ENCODE data around the gene IFNA4.

The IFNA4 gene

DNA sequence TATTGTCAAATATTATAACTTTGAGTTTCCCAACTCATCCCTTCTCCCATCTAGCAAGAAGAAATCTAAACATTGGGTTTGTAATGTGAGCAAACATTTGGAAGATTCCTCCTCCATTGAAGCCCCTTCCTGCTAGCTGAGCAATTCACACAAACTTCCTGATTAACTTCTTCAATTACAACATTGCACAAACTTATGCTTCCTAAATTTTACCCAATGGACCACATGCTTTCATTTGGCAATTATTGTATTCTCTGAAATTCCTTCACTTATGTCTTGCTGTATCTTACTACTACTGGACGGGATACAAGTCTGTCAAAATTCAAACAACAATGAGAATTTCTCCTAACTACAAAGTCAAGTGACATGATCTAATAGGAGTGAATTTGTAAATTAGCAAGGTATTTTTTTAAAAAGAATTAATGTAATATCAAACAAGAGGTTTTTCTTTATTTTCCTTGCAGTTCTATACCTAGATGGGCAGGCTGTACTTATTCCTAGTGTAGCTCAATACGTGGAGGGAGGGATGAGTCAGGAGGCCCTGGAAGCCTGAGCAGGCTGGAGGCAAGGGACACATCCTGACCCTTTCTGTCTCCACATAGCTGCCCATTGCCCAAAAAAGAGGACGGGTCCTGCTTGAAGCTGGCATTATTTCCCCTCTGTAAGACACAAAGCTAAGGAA is 33.9 kb downstream of the IFNA4 start:
- no peak overlapping the region for H2AFZ ChIP-seq (ENCODE audit: low read depth)
- no peaks in the 10 kb centered on the region for H4K20me1 ChIP-seq (ENCODE audit: insufficient read depth)
- no peak overlapping the region for H3K27ac ChIP-seq
- H3K4me2 ChIP-seq: no peak overlapping the region
- H3K4me3 ChIP-seq (IDR thresholded peaks at IDR 0.05; ENCODE audit: insufficient read depth, low read depth, low read length): no peak overlapping the region
- TF ChIP-seq, protein P1, sequence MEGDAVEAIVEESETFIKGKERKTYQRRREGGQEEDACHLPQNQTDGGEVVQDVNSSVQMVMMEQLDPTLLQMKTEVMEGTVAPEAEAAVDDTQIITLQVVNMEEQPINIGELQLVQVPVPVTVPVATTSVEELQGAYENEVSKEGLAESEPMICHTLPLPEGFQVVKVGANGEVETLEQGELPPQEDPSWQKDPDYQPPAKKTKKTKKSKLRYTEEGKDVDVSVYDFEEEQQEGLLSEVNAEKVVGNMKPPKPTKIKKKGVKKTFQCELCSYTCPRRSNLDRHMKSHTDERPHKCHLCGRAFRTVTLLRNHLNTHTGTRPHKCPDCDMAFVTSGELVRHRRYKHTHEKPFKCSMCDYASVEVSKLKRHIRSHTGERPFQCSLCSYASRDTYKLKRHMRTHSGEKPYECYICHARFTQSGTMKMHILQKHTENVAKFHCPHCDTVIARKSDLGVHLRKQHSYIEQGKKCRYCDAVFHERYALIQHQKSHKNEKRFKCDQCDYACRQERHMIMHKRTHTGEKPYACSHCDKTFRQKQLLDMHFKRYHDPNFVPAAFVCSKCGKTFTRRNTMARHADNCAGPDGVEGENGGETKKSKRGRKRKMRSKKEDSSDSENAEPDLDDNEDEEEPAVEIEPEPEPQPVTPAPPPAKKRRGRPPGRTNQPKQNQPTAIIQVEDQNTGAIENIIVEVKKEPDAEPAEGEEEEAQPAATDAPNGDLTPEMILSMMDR (conservative IDR thresholded peaks at IDR 0.05; ENCODE audit: low read depth, low read length): no peak
- no peaks in the 10 kb centered on the region for H3K79me2 ChIP-seq (ENCODE audit: insufficient read depth, low read depth)
- H3K9ac ChIP-seq: no peak overlapping the region
- no peaks in the 10 kb centered on the region for H3K36me3 ChIP-seq (ENCODE audit: insufficient read depth)
- H3K4me1 ChIP-seq (ENCODE audit: low read depth, poor library complexity, severe bottlenecking): peaks cover 2% of the 10 kb centered on the region
- H3K27me3 ChIP-seq (ENCODE audit: insufficient read depth, low read depth): no peaks in the 10 kb centered on the region

DNA sequence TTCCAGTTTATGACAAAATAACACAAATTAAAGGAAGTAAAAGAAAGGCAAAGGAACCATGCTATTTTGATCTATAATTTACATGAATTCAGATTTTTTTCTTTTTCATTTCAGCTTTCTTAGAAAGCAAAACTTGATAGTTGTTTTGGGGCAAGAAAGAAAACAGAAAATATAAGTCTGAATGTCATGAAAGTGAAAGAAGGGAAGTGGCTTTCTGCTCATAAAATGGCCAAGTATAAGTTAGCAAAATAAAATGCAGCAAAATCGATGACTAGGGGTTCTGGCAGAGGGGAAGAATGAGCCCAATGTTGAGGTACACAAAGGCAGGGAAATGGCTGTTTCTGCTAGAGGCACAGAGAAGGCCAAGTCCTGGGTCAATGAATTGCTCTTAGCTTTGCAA is 42.8 kb downstream of the IFNA4 start:
- H3K4me1 ChIP-seq (ENCODE audit: low read depth, poor library complexity, severe bottlenecking): peaks cover 10% of the 10 kb centered on the region
- H4K20me1 ChIP-seq (ENCODE audit: insufficient read depth): no peaks in the 10 kb centered on the region
- peak overlapping the region; percentile 13; the same call in 1 of the 2 replicates for H3K4me2 ChIP-seq
- H3K79me2 ChIP-seq (ENCODE audit: insufficient read depth, low read depth): no peaks in the 10 kb centered on the region
- H3K36me3 ChIP-seq (ENCODE audit: insufficient read depth): no peaks in the 10 kb centered on the region
- H3K27ac ChIP-seq: no peak overlapping the region
- TF ChIP-seq, protein P1 (conservative IDR thresholded peaks at IDR 0.05; ENCODE audit: low read depth, low read length): no peak
- 0 out of 2 replicates have a peak overlapping the region, but pooled peaks have one; percentile 10 for H2AFZ ChIP-seq (ENCODE audit: low read depth)
- H3K4me3 ChIP-seq (IDR thresholded peaks at IDR 0.05; ENCODE audit: insufficient read depth, low read depth, low read length): no peak overlapping the region
- H3K9ac ChIP-seq: no peak overlapping the region
- no peaks in the 10 kb centered on the region for H3K27me3 ChIP-seq (ENCODE audit: insufficient read depth, low read depth)

DNA sequence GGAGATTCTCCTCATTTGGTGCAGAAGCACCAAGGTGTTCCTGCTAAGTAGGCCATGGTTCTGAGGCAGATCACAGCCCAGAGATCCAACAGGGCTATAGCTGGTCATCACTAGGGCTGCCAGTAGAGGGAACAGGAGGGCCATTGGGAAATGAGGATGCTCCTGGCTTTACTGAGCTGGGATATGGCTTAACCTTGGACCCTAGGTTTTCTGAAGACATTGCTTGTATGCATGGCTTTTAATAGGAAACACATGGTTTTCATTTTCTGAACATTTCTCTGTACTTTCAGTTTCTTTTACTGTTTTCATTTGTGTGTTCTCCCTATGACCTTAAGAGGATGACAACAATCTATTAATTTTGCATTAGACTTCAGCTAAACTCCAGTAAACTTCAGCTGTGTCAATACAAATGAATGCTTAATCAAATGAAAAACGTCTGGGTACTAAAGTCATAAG is 45.9 kb downstream of the IFNA4 start, which contains the start of gene IFNW1:
Gene IFNW1, minus strand, starts transcription at position 406 of the 456 bp plus-strand sequence. Its CDS starts 262 bp downstream, at position 144.
- Histone ChIP-seq H3K36me3 (ENCODE audit: insufficient read depth) (no peaks in the 10 kb centered on the region), H3K9ac (no peak within 1 kb of the TSS), H3K4me3 (IDR thresholded peaks at IDR 0.05; ENCODE audit: insufficient read depth, low read depth, low read length) (no peak within 1 kb of the TSS), H3K4me2 (no peak within 1 kb of the TSS), H2AFZ (ENCODE audit: low read depth) (no peak within 1 kb of the TSS), H4K20me1 (ENCODE audit: insufficient read depth) (no peaks in the 10 kb centered on the region), H3K27ac (no peak within 1 kb of the TSS), H3K79me2 (ENCODE audit: insufficient read depth, low read depth) (no peaks in the 10 kb centered on the region), H3K27me3 (ENCODE audit: insufficient read depth, low read depth) (no peaks in the 10 kb centered on the region), H3K4me1 (ENCODE audit: low read depth, poor library complexity, severe bottlenecking) (peaks cover 10% of the 10 kb centered on the region)
- TF ChIP-seq, protein P1 (conservative IDR thresholded peaks at IDR 0.05; ENCODE audit: low read depth, low read length): no peak

DNA sequence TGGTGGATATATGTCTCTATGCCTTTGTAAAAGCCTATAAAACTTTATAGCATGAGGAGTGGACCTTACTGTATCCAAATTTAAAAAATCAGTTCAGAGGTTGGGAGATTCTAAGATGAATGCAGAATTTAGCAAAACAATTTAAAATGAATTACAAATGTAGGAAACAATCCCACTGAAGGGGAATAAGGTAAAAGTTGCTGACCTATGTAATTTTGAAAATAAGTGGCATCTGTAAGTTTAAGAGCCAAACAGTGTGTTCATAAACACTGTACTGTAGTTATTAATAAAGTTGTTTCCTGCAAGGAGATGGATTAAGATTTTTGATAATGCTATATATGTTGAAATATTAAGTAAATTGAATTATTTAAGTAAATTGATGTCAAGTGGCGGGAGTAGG is 50.4 kb downstream of the IFNA4 start:
- no peak overlapping the region for H3K4me2 ChIP-seq
- no peak overlapping the region for H3K4me3 ChIP-seq (IDR thresholded peaks at IDR 0.05; ENCODE audit: insufficient read depth, low read depth, low read length)
- H3K27me3 ChIP-seq (ENCODE audit: insufficient read depth, low read depth): no peaks in the 10 kb centered on the region
- H3K27ac ChIP-seq: no peak overlapping the region
- H3K9ac ChIP-seq: no peak overlapping the region
- no peaks in the 10 kb centered on the region for H3K4me1 ChIP-seq (ENCODE audit: low read depth, poor library complexity, severe bottlenecking)
- no peaks in the 10 kb centered on the region for H3K79me2 ChIP-seq (ENCODE audit: insufficient read depth, low read depth)
- no peaks in the 10 kb centered on the region for H4K20me1 ChIP-seq (ENCODE audit: insufficient read depth)
- H3K36me3 ChIP-seq (ENCODE audit: insufficient read depth): no peaks in the 10 kb centered on the region
- no peak overlapping the region for H2AFZ ChIP-seq (ENCODE audit: low read depth)
- TF ChIP-seq, protein P1 (conservative IDR thresholded peaks at IDR 0.05; ENCODE audit: low read depth, low read length): no peak

Measured in KMS-11 (cell line).